Measurements from ENCODE around the gene SH3RF3. TPM values are rescaled to one million over a fixed set of nuclear protein-coding genes. Genes with fewer than 3 reads are reported as not detected.

Gene SH3RF3
- total RNA-seq = 11.9 and 15.9 TPM in 2 replicates

DNA sequence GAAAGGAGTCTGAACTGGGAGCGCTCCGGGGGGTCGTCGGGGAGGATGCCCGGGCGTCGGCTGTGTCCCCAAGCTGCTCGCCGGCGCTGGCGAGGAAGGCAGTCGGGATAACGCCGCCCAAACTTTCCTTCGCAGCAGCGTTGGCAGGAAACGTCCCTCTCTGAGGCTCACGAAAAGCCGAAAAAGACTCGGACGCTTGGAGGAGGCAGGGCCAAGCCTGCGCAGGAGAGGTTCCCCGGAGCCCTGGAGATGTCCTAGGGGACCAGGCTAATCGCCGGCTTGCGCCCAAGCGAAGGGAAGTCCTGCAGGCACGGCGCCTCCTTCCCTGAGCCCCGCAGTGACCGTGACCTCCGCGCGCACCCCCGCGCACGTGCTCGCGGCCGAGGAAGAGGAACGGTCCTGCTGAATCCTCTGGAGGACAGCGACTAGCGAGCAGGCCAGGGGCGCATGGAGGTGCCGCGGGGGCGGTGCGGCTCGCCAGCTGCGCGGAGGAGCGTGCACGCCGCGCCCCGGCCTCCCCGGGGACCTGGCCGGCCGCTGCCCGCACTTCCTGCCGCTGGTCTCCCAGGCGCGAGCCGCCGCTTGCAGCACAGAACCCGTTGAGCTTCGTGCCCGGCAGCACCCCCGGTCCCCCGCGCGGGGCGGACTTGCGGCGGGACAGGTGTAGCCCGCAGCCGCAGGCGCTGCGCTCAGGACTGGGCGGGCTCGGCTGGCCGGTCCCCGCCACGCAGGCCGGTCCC lies at the start of gene SH3RF3:
TSS of gene SH3RF3 (plus strand) at position 590 of the 740 bp plus-strand sequence.

Other genes starting within 250 kb of the SH3RF3 start
- gene EDAR, start 140.0 kb upstream of the SH3RF3 start, total RNA-seq = not detected in 2 replicates